Keratinocyte (primary cell): Measurements from ENCODE around the gene RFC1. TPM values are rescaled to one million over a fixed set of nuclear protein-coding genes. Genes with fewer than 3 reads are reported as not detected.

ENCODE experiments used
- DNase-seq: peaks from one replicate; pipeline ENCODE4 v3.0.0-alpha.2; 2011; ENCODE audit warnings: low read depth, missing footprints, low spot score
- FAIRE-seq: peaks from 2 replicates; lab custom pipeline; 2011; peaks lifted over from hg19 to GRCh38; lab: Jason Lieb, UNC
- H2AFZ ChIP-seq: 2 replicates; pipeline ENCODE4 v1.6.0; 2012; ENCODE audit warnings: low read length, control low read depth, inconsistent platforms; ENCODE audit not compliant: control insufficient read depth
- H3K27ac ChIP-seq: 2 replicates; pipeline ENCODE4 v1.5.1; 2011; ENCODE audit warnings: low read length; ENCODE audit not compliant: control insufficient read depth, insufficient read depth
- H3K27me3 ChIP-seq: 3 replicates; pipeline ENCODE4 v1.6.0; 2011; ENCODE audit warnings: low read length; ENCODE audit not compliant: control insufficient read depth, insufficient read depth; ENCODE audit errors: extremely low read depth
- H3K36me3 ChIP-seq, 2 experiments: 2 replicates in 1 of 2; 3 replicates in 1 of 2; pipeline ENCODE4 v1.5.1; 2011; ENCODE audit warnings: low read length in 2 of 2, mild to moderate bottlenecking in 1 of 2; ENCODE audit not compliant: control insufficient read depth in 2 of 2, insufficient read depth in 2 of 2; ENCODE audit errors: extremely low read depth in 1 of 2
- H3K4me1 ChIP-seq: 3 replicates; pipeline ENCODE4 v1.5.1; 2011; ENCODE audit warnings: low read length; ENCODE audit not compliant: control insufficient read depth, insufficient read depth; ENCODE audit errors: extremely low read depth
- H3K4me2 ChIP-seq: 3 replicates; pipeline ENCODE4 v1.6.0; 2011; ENCODE audit warnings: low read depth, low read length; ENCODE audit not compliant: control insufficient read depth, insufficient read depth; ENCODE audit errors: extremely low read depth
- H3K4me3 ChIP-seq, 3 experiments: fragments of 200-600 bp in 1 of 3; sonication (generic) in 1 of 3; 2 replicates in 2 of 3; 3 replicates in 1 of 3; pipeline ENCODE4 v1.5.1; 2011 to 2016; ENCODE audit warnings: low read length in 3 of 3, mild to moderate bottlenecking in 3 of 3, control low read depth in 2 of 3, inconsistent platforms in 1 of 3, low read depth in 1 of 3, mixed read lengths in 1 of 3, mixed run types in 1 of 3, moderate library complexity in 1 of 3; ENCODE audit not compliant: control insufficient read depth in 2 of 3, insufficient read depth in 2 of 3; ENCODE audit errors: extremely low read depth in 1 of 3
- H3K79me2 ChIP-seq: 2 replicates; pipeline ENCODE4 v1.6.0; 2012; ENCODE audit warnings: low read length; ENCODE audit not compliant: control insufficient read depth, insufficient read depth
- H3K9ac ChIP-seq: 3 replicates; pipeline ENCODE4 v1.6.0; 2011; ENCODE audit warnings: low read length; ENCODE audit not compliant: control insufficient read depth, insufficient read depth; ENCODE audit errors: extremely low read depth
- H3K9me1 ChIP-seq: 3 replicates; pipeline ENCODE4 v1.6.0; 2011; ENCODE audit warnings: low read length; ENCODE audit not compliant: control insufficient read depth, insufficient read depth; ENCODE audit errors: extremely low read depth
- H3K9me3 ChIP-seq: 2 replicates; pipeline ENCODE4 v1.5.1; 2012; ENCODE audit warnings: low read depth, low read length; ENCODE audit not compliant: control insufficient read depth
- H4K20me1 ChIP-seq: 3 replicates; pipeline ENCODE4 v1.6.0; 2011; ENCODE audit warnings: low read length; ENCODE audit not compliant: control insufficient read depth, insufficient read depth; ENCODE audit errors: extremely low read depth
- CTCF ChIP-seq, 3 experiments: IDR thresholded peaks in 1 of 3; conservative IDR thresholded peaks in 1 of 3; optimal IDR thresholded peaks in 1 of 3; 2 replicates in 2 of 3; 3 replicates in 1 of 3; pipeline versions ENCODE3 to v1.5.1; 2011; ENCODE audit warnings: low read length in 3 of 3, mild to moderate bottlenecking in 3 of 3, moderate library complexity in 2 of 3, control low read depth in 1 of 3, inconsistent platforms in 1 of 3; ENCODE audit not compliant: insufficient read depth in 2 of 3; ENCODE audit errors: extremely low read depth in 1 of 3
- EZH2 ChIP-seq: IDR thresholded peaks from one replicate; pipeline ENCODE4 v1.6.1; 2012; ENCODE audit warnings: inconsistent platforms, mild to moderate bottlenecking, low read length, moderate library complexity
- dilution Hi-C: fragments of 300-500 bp; cut with MboI; formaldehyde crosslinking; loops from one replicate; pipeline ENCODE4 v1.7.0; 2020; ENCODE audit warnings: low sequenced_read_pairs; ENCODE audit not compliant: extremely low pct_ligation_motif_present
- polyA plus RNA-seq, 5 experiments: library from polyadenylated mRNA; depleted of rRNA in 3 of 5; stranded (reverse) in 3 of 5; stranded (forward) in 1 of 5; unstranded in 1 of 5; fragments of >200 nt; gene quantifications; 1 replicate in 1 of 5; 2 replicates in 3 of 5; 3 replicates in 1 of 5; pipeline versions ENCODE4 v1.2.1 to v1.2.3, GENCODE V29; 2011 to 2012; ENCODE audit warnings: missing spikeins in 2 of 5, low read depth in 1 of 5, low replicate concordance in 1 of 5
- small RNA-seq, 3 experiments: library from RNA; depleted of rRNA; stranded (forward); fragments of <200 nt; gene quantifications; one replicate each; pipeline ENCODE3, GENCODE V24; 2012; ENCODE audit warnings: low read depth in 3 of 3, low replicate concordance in 1 of 3; ENCODE audit not compliant: insufficient read length in 3 of 3

RFC1 gene
- polyA plus RNA-seq, 1 donor (not counting 4 experiments of a cell fraction or from before 2014, with no cell fraction given) = 17.4 TPM

- no peaks in the 10 kb centered on the region for H3K36me3 ChIP-seq
- no peak overlapping the region for H3K4me2 ChIP-seq
- no peak overlapping the region for H2AFZ ChIP-seq
- H3K4me1 ChIP-seq = peaks cover 16% of the 10 kb centered on the region
- H3K9ac ChIP-seq = no peak overlapping the region
- H4K20me1 ChIP-seq = no peaks in the 10 kb centered on the region
- no peak overlapping the region for H3K4me3 ChIP-seq
- no peak overlapping the region for H3K27ac ChIP-seq
- DNase-seq (no peak), FAIRE-seq (peak; percentile 80)
- no peaks in the 10 kb centered on the region for H3K27me3 ChIP-seq
- H3K79me2 ChIP-seq = no peaks in the 10 kb centered on the region
- no peaks in the 10 kb centered on the region for H3K9me1 ChIP-seq
- dilution Hi-C loops = no loop called here
- TF ChIP-seq CTCF (optimal IDR thresholded peaks at IDR 0.05 in 1 of 3, IDR thresholded peaks at IDR 0.05 in 1 of 3, conservative IDR thresholded peaks at IDR 0.05 in 1 of 3; ENCODE audit: extremely low read depth in 1 of 3, insufficient read depth in 2 of 3, low read length in 3 of 3) (peak in 1 of 3 experiments; percentile 4), EZH2 (no peak)
- H3K9me3 ChIP-seq = no peaks in the 10 kb centered on the region
Observed at GRCh38 chr4:39255266-39255665, 110.9 kb downstream of the RFC1 start.

GRCh38 chr4:39243462-39243861 is 122.7 kb downstream of the RFC1 start:
- no peak for DNase-seq
- no peaks in the 10 kb centered on the region for H3K79me2 ChIP-seq
- H3K4me2 ChIP-seq = no peak overlapping the region
- dilution Hi-C loops = no loop called here
- no peak overlapping the region for H2AFZ ChIP-seq
- H3K4me3 ChIP-seq = no peak overlapping the region
- no peaks in the 10 kb centered on the region for H4K20me1 ChIP-seq
- no peaks in the 10 kb centered on the region for H3K9me1 ChIP-seq
- H3K36me3 ChIP-seq = no peaks in the 10 kb centered on the region
- H3K27ac ChIP-seq = no peak overlapping the region
- no peak overlapping the region for H3K9ac ChIP-seq
- H3K4me1 ChIP-seq = no peaks in the 10 kb centered on the region
- no peaks in the 10 kb centered on the region for H3K9me3 ChIP-seq
- TF ChIP-seq CTCF (optimal IDR thresholded peaks at IDR 0.05 in 1 of 3, IDR thresholded peaks at IDR 0.05 in 1 of 3, conservative IDR thresholded peaks at IDR 0.05 in 1 of 3; ENCODE audit: extremely low read depth in 1 of 3, insufficient read depth in 2 of 3, low read length in 3 of 3) = no peak
- no peak for TF ChIP-seq EZH2
- no peaks in the 10 kb centered on the region for H3K27me3 ChIP-seq
- FAIRE-seq = no peak

Small RNA genes lying within 50 kb of the gene (small RNA-seq; reads per million reads assigned to genes)
- gene MIR5591 (0 reads per million in 3 experiments), gene RNU6-32P (0 reads per million in 3 experiments), gene RNU6-887P (0 reads per million in 3 experiments)

Other genes with a start within 250 kb of the RFC1 start
- 10.2 to 25.3 TPM (median 19.4 TPM) in 3 replicates for gene WDR19, start 183.8 kb downstream of the RFC1 start, polyA plus RNA-seq
- gene KLB, start 40.6 kb upstream of the RFC1 start, polyA plus RNA-seq = 0.03 TPM in 1 of 3 replicates, not detected in the others
- 862 to 1,522 TPM (median 1,162 TPM) in 3 replicates for gene RPL9, start 92.6 kb upstream of the RFC1 start, polyA plus RNA-seq
- gene LIAS, start 92.7 kb upstream of the RFC1 start, polyA plus RNA-seq = 13.2 to 20.6 TPM (median 17.1 TPM) in 3 replicates
- gene UGDH, start 161.1 kb upstream of the RFC1 start, polyA plus RNA-seq = 23.5 to 39.4 TPM (median 33.0 TPM) in 3 replicates